GM03348 (cell line): ENCODE measurements around the gene DHX15.

Experiments used
- DNase-seq: peaks from one replicate; pipeline ENCODE4 v3.0.0; 2012; ENCODE audit warnings: low spot score

The DHX15 gene

GRCh38 chr4:24482871-24483270, 101.5 kb downstream of the DHX15 start:
- DNase-seq = no peak

- DNase-seq = peak; percentile 37
Observed at GRCh38 chr4:24477919-24478318, 106.4 kb downstream of the DHX15 start.
